HG03575 (cell line): Measurements from ENCODE around the gene EXOC4.

ENCODE experiments used
- ATAC-seq: cut with Tn5 transposase; IDR thresholded peaks from one replicate; pipeline ENCODE4 v1.9.1; 2021; ENCODE audit not compliant: unreplicated experiment, insufficient number of reproducible peaks, low FRiP score; ENCODE audit errors: extremely low read depth

EXOC4 gene

DNA sequence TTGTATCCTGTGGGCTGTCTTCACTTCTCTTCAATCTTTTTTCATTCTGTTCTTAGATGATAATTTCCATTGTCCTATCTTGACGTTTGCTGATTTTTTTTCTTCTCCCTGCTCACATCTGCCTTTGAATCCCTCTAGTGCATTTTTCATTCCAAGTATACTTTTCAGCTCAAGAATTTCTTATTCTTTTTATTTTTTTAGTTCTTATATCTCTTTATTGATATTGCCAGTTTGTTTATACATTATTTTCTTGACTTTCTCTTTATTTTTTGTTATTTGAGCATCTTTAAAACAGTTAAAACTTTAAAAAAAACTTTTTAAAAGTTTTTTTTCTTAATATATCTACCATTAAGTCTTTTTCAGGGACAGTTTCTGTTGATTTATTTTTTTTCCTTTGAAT, 100.9 kb downstream of the EXOC4 start:
- no peak for ATAC-seq

GRCh38 chr7:133354546-133355324, 101.9 kb downstream of the EXOC4 start:
- ATAC-seq = no peak

- ATAC-seq = no peak
Observed at GRCh38 chr7:133355325-133355708, 102.4 kb downstream of the EXOC4 start.

DNA sequence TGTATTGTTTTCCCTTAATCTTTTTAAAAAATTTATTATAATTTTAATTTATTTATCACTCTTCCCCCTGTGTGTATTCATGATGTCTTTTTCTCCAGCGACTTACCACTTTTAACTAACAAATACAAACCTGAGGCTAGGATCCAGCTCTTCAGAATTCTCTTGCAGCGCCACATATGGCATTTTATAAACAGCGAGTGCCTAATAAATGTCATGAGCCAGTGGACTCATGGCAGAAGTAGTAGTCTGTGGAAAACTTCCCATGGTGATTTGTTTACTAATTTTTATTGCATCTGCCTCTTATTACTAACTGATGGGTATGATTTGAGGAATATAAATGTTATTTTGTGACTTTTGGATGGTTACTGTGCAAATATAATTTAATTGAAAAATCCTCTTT, 102.9 kb downstream of the EXOC4 start:
- ATAC-seq = no peak

GRCh38 chr7:133358708-133359107, 105.8 kb downstream of the EXOC4 start:
- no peak for ATAC-seq

DNA sequence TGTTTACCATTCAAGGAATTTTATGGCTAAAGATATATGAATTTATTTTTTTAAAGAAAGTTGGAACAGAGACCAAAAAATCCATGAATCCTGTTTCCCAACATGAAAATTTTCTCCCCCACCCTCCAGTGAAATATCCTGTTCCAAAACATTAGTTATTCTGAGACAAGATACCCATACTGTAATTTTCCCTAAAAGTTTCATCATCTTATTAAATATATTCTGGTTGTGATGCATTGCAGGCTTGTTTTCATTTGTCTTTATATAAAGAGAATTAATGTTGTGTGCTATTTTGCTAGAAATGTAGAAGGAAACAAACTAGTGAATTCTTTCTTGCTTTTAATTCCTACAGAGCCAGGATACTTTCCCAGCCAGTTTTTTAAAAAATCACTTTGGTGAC, 106.6 kb downstream of the EXOC4 start:
- no peak for ATAC-seq

DNA sequence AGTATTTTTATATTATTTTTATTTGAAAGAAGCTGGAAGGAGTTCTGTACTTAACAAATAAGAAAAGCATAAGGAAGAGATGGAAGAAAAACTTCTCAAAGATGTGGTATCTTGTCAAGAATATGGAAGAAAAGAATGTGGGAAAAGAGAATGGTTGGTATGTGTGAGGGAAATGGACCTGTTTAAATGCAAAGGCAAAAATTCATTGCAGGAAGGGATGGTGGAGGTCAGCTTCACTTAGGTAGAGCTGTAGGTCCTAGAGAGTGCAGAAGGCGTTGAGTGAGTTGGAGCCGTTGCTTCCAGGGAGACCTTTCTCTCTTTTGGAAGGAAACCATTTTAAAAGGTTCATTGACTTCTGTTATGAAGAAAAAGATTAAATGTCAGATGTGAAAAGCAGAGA, 107.3 kb downstream of the EXOC4 start:
- ATAC-seq = no peak

- no peak for ATAC-seq
Observed at GRCh38 chr7:133361806-133362205, 108.9 kb downstream of the EXOC4 start.

GRCh38 chr7:133364959-133365690, 112.2 kb downstream of the EXOC4 start:
- ATAC-seq = no peak

GRCh38 chr7:133365917-133366316, 113.0 kb downstream of the EXOC4 start:
- ATAC-seq = no peak

DNA sequence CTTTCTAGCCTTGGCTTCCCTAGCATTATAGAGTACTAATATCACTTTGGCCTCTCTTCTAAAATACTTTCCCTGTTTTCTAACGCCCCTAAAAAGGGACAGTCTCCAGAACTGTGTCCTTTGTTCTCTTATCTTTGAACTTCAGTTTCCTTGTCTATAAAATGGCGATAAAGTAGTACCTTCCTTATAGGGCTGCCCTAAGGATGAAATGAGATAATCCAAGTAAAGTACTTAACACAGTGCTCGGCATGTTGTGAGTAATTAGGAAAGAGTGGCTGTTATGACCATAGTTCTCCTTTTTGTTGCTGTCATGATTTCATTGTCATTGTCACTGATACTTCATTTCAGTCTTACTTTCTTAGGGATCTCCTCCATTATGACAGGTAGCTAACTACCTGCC, 114.7 kb downstream of the EXOC4 start:
- ATAC-seq = no peak

DNA sequence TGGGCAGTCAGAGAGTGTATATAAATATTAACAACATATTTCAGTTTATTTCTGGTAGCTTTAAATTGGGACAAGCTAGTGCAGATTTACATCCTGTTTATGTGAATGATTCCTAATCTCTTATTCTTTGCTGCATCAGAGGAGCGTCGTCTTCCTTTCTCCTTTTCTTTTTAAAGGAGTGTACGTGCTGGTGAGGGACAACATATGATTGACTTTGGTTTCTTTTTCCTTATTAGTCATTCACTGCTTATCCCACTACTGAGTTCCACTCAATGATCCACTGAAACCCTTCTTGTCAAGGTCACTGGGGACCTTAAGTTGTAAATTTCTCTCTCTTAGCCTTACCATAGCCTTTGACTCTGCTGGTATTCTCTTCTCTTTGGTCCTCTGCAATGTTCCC, 116.3 kb downstream of the EXOC4 start:
- no peak for ATAC-seq

- no peak for ATAC-seq
Observed at GRCh38 chr7:133371616-133372015, 118.7 kb downstream of the EXOC4 start.

- ATAC-seq = no peak
Observed at GRCh38 chr7:133372337-133372736, 119.5 kb downstream of the EXOC4 start.

DNA sequence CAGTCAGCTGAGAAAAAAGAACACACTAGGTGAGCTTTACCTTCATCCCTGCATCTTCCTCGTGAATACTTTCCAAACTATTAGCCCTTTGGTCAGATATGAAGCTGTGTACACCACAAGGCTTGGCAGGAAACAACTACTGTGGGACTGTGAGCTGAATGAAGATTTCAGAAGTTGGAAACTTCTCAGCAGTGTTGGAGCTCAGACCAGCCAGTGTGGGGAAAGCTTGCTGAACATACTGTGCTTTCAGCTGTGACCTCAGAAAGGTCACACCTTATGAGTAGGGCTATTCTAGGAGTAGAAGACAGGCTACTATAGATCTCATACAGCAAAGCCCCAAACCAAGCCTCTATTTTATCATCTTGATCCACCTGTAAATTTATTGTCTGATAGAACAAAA, 123.6 kb downstream of the EXOC4 start:
- ATAC-seq = no peak

GRCh38 chr7:133381965-133382364, 129.1 kb downstream of the EXOC4 start:
- no peak for ATAC-seq

DNA sequence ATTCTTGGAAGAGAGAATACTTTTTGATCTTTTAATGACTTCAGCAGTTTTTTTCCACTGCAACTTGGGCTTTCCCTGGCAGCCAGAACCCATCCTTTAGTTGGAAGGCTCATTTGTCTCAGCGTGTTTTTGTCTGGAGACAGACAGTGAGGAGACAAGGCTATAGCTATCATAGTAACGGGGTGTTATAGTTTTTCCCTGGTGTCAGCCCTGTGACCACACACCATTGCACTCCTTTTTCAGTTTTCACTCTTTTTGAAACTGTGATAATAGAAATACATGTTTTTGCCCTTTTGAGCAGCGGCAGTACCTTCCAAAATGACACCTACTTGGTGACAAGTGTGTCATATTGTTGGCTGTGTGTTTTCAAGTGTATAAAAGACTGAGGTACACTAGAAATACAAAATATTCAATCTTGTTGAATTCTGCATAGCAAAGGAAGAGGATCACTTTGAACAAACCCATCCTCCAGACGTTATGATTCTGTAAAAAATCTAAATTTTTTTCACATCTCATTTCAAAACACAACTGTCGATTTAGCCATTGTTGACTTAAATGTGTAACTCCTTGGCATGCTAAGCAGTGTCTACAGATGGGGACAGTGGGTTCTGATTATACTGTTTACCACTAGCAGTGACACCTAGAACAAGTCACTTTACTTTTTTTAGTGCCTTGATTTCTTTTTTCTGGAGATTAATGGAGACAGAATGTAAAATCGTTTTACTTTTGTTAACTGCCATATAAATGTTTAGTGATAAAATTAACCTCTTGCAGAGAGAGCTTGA, 130.1 kb downstream of the EXOC4 start:
- ATAC-seq = no peak

DNA sequence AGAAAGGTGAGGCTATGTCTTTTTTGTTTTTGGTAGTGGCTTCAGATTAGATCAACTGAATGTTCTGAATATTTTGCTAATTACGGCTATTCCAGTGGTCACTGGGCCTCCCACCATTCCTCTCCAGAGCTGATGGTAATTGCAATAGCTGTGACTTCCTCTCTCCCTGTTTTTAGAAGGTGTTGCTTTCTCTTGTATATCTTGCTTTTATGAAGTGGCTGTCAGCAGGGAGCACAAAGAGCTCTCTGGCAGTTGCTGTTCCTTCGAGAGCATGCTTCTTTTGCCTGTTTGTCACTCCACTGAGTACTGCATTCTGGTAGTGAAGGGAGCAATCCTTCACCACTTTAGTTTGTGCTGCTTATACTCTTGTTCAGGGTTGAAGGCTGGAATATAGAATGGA, 133.3 kb downstream of the EXOC4 start:
- no peak for ATAC-seq

DNA sequence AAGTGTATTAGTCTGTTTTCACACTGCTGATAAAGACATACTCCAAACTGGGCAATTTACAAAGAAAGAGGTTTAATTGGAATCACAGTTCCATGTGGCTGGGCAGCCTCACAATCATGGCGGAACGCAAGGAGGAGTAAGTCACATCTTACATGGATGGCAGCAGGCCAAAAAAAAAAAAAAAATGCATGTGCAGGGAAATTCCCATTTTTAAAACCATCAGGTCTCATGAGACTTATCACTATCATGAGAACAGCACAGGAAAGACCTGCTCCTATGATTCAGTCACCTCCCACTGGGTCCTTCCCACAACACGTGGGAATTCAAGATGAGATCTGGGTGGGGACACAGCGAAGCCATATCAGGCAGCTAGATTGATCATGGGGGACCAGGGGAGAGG, 136.8 kb downstream of the EXOC4 start:
- ATAC-seq = no peak

GRCh38 chr7:133391206-133391605, 138.3 kb downstream of the EXOC4 start:
- ATAC-seq = no peak
